GM19467 (cell line): ENCODE measurements around the gene TRMT13.
"Not testable (repeated sequence)": the region's sequence is repeated elsewhere in the genome, so short reads cannot be mapped to it uniquely, and the experiment has no call there.

Experiments
- ATAC-seq: cut with Tn5 transposase; IDR thresholded peaks from one replicate; pipeline ENCODE4 v1.9.1; 2021; ENCODE audit warnings: mild to moderate bottlenecking, moderate library complexity; ENCODE audit not compliant: unreplicated experiment

Gene TRMT13

GRCh38 chr1:100162881-100163280, 29.9 kb downstream of the TRMT13 start:
- ATAC-seq = no peak

DNA sequence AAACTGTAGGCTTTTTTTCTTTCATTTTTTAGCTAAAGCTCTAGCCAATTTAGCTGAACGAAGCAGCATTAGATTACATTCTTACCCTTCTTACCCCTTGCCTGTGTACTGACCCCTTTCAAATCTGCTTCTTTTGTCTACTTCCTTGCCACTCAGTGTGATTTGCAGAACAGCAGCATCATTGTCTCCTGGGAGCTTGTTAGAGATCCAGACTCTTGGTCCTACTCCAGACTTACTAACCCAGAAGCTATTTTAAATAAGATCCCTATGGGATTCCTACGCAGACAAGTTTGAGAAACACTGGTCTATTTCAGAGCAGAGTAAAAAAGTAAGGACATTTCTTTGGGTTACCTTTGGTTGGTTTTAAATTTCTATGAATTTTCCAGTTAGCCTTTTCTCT, 31.3 kb downstream of the TRMT13 start:
- no peak for ATAC-seq

DNA sequence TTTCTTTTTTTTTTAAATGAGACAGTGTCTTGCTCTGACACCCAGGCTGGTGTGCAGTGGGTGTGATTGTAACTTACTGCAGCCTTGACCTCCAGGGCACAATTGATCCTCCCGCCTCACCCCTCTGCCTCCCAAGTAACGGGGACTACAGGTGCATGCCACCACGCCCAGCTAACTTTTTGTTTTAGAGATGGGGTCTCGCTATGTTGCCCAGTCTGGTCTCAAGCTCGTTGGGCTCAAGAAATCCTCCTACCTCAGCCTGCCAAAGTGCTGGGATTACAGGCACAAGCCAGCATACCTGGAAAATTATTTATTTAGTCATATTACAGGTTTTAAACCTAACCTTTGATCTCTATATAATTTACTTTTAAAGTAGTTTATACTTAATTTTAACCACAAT, 31.7 kb downstream of the TRMT13 start:
- ATAC-seq = no peak

- ATAC-seq = no peak
Observed at GRCh38 chr1:100168051-100168450, 35.1 kb downstream of the TRMT13 start.

- no peak for ATAC-seq
Observed at GRCh38 chr1:100177295-100178041, 44.5 kb downstream of the TRMT13 start.

- ATAC-seq = no peak
Observed at GRCh38 chr1:100178091-100178490, 45.1 kb downstream of the TRMT13 start, which contains the start of gene LRRC39. Gene LRRC39, minus strand, starts transcription at chr1:100178256. Its CDS starts 9,740 bp downstream, at chr1:100168516.

GRCh38 chr1:100183370-100183769, 50.4 kb downstream of the TRMT13 start:
- no peak for ATAC-seq

- ATAC-seq = peak; percentile 64
Observed at GRCh38 chr1:100184536-100184935, 51.6 kb downstream of the TRMT13 start.

DNA sequence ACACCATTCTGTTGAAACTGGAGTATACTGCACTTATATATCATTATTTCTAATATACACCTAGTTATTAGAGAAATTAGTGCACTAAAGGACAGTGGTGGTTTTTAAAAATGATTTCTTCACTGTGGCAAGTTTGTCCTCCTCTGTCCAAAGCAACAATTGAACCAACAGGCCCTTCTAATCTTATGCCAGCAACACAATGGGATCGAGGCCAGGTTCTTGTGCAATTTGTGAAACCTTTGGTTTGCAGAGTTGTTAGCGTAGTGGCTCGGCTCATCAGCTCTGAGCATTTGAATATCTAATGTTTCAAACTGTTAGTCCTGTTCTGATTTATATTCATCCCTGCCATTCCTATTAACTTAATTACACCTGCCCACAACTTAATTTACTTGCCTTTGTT, 54.9 kb downstream of the TRMT13 start:
- no peak for ATAC-seq

GRCh38 chr1:100188617-100189016, 55.7 kb downstream of the TRMT13 start:
- no peak for ATAC-seq

GRCh38 chr1:100198596-100198995, 65.6 kb downstream of the TRMT13 start:
- no peak for ATAC-seq

DNA sequence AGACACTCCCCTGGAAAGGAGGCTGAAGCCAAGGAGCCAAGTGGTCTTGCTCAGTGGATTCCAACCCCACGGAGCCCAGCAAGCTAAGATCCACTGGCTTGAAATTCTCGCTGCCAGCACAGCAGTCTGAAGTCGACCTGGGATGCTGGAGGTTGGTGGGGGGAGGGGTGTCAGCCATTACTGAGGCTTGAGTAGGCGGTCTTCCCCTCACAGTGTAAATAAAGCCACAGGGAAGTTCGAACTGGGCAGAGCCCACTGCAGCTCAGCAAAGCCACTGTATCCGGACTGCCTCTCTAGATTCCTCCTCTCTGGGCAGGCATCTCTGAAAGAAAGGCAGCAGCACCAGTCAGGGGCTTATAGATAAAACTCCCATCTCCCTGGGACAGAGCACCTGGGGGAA, 67.1 kb downstream of the TRMT13 start:
- not testable (repeated sequence) for ATAC-seq
